Activated T-helper 2 cell treated with anti-CD3 and anti-CD28 coated beads, Interferon-gamma antibody, Interleukin-2, Interleukin-4, amounts not matched to agents 10 μg/mL and 5 μg/mL and 100 μg/mL, durations not matched to agents 14 hours and 24 hours and 36 hours (primary cell): ENCODE measurements around the gene OIT3. TPM values are rescaled to one million over a fixed set of nuclear protein-coding genes. Genes with fewer than 3 reads are reported as not detected.
"Not testable (repeated sequence)": the region's sequence is repeated elsewhere in the genome, so short reads cannot be mapped to it uniquely, and the experiment has no call there.

Source experiments
- DNase-seq: peaks from one replicate; pipeline ENCODE4 v3.0.0; 2021; ENCODE audit warnings: low spot score
- H3K27ac Mint-ChIP-seq: one replicate; pipeline ENCODE4 v1.8.0; 2021; ENCODE audit warnings: mixed read lengths
- H3K27me3 Mint-ChIP-seq: one replicate; pipeline ENCODE4 v1.8.0; 2021; ENCODE audit warnings: low read depth, mixed read lengths
- H3K36me3 Mint-ChIP-seq: one replicate; pipeline ENCODE4 v1.8.0; 2021; ENCODE audit warnings: low read depth, mixed read lengths
- H3K4me1 Mint-ChIP-seq: one replicate; pipeline ENCODE4 v1.8.0; 2021; ENCODE audit warnings: low read depth, mixed read lengths
- H3K4me3 Mint-ChIP-seq: one replicate; pipeline ENCODE4 v1.8.0; 2021; ENCODE audit warnings: low read depth, mild to moderate bottlenecking, moderate library complexity, mixed read lengths
- H3K9me3 Mint-ChIP-seq: one replicate; pipeline ENCODE4 v1.8.0; 2021; ENCODE audit warnings: mixed read lengths
- intact Hi-C: fragments of 100-400 bp; cut with micrococcal nuclease; formaldehyde crosslinking; loops from one replicate; pipeline ENCODE4 v1.15.1; 2023
- total RNA-seq: library from RNA; stranded (reverse); gene quantifications from 2 replicates; pipeline ENCODE4 v1.2.3, GENCODE V29; 2022

OIT3 gene
- total RNA-seq, 1 donor from 2014 or later: not detected

DNA sequence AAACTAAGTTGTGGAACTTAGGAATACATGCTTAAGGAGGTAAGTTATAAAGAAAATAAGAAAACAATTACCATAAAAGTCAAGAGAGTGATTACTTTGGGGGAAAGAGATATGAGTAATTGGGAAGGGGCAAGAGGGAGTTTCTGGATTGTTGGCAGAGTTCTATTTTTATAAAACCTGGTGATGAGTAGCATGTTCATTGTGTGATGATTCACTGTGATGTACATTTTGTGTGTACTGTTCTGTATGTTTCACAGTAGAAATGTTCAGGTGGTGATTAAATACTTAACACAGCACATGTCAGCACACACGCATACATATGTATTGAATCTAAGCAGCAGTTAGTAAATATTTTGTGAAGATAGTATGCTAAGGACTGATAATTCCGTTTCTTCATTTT, 9.7 kb upstream of the OIT3 start:
- intact Hi-C loops: no loop called here
- no peaks in the 10 kb centered on the region for H3K27me3 Mint-ChIP-seq
- H3K4me3 Mint-ChIP-seq: no peak overlapping the region
- DNase-seq: no peak
- H3K4me1 Mint-ChIP-seq: peaks cover 8% of the 10 kb centered on the region
- peaks cover 16% of the 10 kb centered on the region for H3K36me3 Mint-ChIP-seq
- peaks cover 4% of the 10 kb centered on the region for H3K9me3 Mint-ChIP-seq
- H3K27ac Mint-ChIP-seq: no peak overlapping the region

DNA sequence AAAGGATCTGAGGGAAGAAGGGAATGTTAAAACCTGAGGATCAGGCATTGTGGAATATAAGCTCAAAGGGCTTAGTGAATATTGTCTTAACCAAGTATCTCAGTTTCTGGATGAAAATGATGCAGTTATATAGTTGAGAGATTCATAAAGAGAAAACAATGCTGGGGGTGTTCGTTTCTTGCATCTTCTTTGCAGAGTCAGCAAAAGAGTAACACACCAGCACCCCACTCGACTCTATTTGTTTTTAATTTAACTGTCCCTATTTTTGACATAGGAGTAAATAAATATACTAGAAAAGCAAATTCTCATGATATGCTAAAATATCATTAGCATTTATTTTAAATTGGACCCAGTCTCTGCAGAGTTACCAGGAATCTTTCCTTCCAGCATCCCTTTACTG, 7.6 kb upstream of the OIT3 start:
- no peak overlapping the region for H3K4me3 Mint-ChIP-seq
- no peak overlapping the region for H3K27ac Mint-ChIP-seq
- intact Hi-C loops: no loop called here
- H3K4me1 Mint-ChIP-seq: peaks cover 8% of the 10 kb centered on the region
- H3K9me3 Mint-ChIP-seq: peaks cover 4% of the 10 kb centered on the region
- no peak for DNase-seq
- no peaks in the 10 kb centered on the region for H3K27me3 Mint-ChIP-seq
- peaks cover 16% of the 10 kb centered on the region for H3K36me3 Mint-ChIP-seq

DNA sequence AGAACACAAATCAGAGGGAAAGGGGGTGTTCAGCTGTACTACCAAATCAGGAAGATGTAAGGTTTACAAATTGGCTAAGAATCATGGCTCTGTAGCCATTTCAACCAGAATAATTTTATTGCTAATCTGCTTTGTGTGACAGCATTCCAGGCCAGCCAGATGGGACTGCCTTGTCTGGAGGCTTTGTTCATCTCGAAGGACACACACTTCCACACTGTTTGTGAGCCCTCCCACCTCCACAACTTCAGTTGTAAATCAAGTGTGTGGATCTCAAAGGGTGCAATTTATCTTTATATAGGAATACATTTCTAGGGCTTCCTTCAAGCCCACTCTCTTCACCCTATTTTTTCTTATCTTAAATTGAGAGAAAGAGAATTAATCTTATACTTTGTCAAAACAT, 6.9 kb upstream of the OIT3 start:
- no peaks in the 10 kb centered on the region for H3K27me3 Mint-ChIP-seq
- no peak for DNase-seq
- H3K9me3 Mint-ChIP-seq: peaks cover 4% of the 10 kb centered on the region

DNA sequence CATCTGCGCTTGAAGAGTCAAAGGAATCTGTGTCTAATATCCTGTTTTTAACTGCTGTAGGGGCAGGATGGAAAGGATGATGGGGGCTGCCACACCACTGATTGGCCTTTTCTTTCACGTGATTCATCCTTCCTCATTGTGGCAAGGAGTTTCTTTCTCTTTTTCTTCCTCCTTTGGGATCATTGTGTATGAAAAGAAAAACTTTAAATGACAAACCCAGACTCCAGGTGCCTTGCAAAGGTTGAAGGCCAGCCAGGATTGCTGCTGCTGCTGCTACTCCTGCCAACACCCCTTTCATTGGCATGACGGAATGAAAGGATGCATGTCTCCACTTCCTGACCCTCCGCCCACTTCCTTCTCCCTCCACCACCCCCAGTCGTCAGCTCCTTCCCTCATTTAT, 6.5 kb upstream of the OIT3 start:
- peaks cover 8% of the 10 kb centered on the region for H3K4me1 Mint-ChIP-seq
- H3K9me3 Mint-ChIP-seq: peaks cover 4% of the 10 kb centered on the region
- H3K27me3 Mint-ChIP-seq: no peaks in the 10 kb centered on the region
- no peak overlapping the region for H3K4me3 Mint-ChIP-seq
- peak overlapping the region; percentile 44 for H3K27ac Mint-ChIP-seq
- DNase-seq: no peak
- intact Hi-C loops: no loop called here
- peaks cover 16% of the 10 kb centered on the region for H3K36me3 Mint-ChIP-seq

More for the DNA sequence above, 6.9 kb upstream of the OIT3 start:
- Mint-ChIP-seq H3K36me3 (peaks cover 16% of the 10 kb centered on the region), H3K4me1 (peaks cover 8% of the 10 kb centered on the region), H3K4me3 (no peak overlapping the region), H3K27ac (no peak overlapping the region)
- intact Hi-C loops: no loop called here

DNA sequence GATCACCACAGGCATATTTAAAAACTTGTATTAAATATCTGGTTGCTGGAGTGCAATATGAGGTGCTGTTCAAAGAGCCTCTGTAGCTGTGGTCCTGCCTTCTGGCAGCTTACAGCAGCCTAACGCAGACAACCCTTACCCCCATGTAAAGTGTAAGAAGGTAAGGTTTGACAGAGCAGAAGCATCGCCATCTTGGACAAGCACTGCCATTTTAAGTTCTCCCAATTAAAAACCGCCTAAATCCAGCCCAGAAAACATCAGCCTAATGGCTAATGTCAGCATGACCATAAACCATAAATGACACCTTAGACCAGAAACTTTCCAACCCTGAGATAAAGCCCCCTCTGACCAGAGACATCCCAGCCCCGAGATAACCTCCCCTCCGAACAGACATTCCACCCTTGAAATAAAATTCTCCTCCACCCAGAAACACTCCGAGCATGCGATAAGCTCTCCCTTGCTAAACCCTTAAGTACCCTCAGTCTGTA, 5.3 kb upstream of the OIT3 start:
- peaks cover 8% of the 10 kb centered on the region for H3K4me1 Mint-ChIP-seq
- no peak for DNase-seq
- intact Hi-C loops: no loop called here
- no peak overlapping the region for H3K27ac Mint-ChIP-seq
- H3K27me3 Mint-ChIP-seq: no peaks in the 10 kb centered on the region
- H3K36me3 Mint-ChIP-seq: peaks cover 16% of the 10 kb centered on the region
- H3K4me3 Mint-ChIP-seq: no peak overlapping the region
- H3K9me3 Mint-ChIP-seq: no peaks in the 10 kb centered on the region

DNA sequence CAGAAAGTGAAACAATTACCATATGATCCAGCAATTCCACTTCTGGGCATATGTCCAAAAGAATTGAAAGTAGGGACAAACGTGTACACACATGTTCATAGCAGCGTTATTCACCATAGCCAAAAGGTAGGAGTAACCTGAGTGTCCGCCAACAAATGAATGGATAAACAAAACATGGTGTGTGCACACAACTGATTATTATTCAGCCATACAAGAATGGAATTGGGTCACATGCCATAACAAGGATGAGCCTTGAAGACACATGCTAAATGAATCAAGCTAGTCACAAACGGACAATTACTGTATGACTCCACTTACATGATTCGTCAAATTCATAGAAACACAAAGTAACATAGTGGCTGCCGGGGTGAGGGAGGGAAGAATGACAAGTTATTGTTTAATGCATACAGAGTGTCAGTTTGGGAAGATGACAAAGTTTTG, 4.1 kb upstream of the OIT3 start:
- Mint-ChIP-seq H3K27me3 (peaks cover 2% of the 10 kb centered on the region), H3K4me1 (peaks cover 8% of the 10 kb centered on the region), H3K4me3 (no peak overlapping the region), H3K9me3 (no peaks in the 10 kb centered on the region), H3K36me3 (peaks cover 16% of the 10 kb centered on the region), H3K27ac (no peak overlapping the region)
- intact Hi-C loops: no loop called here
- no peak for DNase-seq

DNA sequence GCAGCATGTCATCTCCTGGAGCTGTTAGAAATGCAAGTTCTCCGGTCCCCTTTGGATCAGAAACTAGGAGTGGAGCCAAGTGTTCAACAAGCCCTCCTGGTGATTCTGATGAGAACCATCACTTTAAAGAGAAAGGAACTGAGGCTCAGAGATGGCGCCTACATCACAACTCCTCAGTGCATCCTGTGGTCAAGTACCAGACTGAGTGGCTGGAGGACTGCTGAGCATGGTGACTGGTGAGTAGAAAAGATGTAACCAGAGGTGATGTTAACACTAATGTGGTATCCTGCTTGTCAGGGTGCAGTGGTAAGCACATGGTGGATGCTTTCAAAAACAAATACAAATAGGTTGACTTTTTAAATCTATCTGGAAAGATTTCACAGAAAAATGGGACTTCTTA, 3.5 kb upstream of the OIT3 start:
- peaks cover 16% of the 10 kb centered on the region for H3K36me3 Mint-ChIP-seq
- peaks cover 8% of the 10 kb centered on the region for H3K4me1 Mint-ChIP-seq
- no peak overlapping the region for H3K27ac Mint-ChIP-seq
- H3K9me3 Mint-ChIP-seq: no peaks in the 10 kb centered on the region
- peaks cover 5% of the 10 kb centered on the region for H3K27me3 Mint-ChIP-seq
- intact Hi-C loops: no loop called here
- no peak for DNase-seq
- no peak overlapping the region for H3K4me3 Mint-ChIP-seq

DNA sequence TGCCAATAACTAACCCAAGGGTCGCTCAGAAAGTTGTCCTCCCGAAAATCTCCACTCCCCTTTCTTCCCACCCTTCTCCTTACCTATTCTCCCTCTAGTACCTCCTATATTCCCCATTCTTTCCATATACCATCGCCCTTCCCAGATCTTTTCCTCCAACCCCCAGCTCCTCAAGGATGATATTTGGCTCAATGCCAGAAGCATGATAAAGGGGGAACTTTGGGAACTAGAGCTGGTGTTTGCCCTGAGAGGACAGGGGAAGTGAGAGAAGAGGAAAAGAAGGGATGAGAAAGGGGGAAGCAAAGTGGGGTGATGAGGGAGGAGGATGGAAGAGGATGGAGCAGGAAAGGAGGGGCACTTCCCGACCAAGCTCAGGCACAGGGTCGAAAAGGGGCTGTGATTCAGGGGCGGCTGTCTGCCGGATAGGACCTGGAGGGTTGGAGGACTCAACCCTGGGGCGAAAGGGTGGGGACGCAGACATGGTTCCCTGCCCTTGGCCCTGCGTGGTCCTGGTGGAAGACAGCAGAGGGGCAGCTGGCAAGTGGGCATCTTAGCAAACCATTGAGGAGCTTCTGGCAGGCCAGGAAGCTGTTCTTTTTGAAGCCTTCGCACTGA, 1.8 kb downstream of the OIT3 start:
- Mint-ChIP-seq H3K36me3 (no peaks in the 10 kb centered on the region), H3K4me1 (no peaks in the 10 kb centered on the region), H3K9me3 (no peaks in the 10 kb centered on the region), H3K27me3 (peaks cover 8% of the 10 kb centered on the region), H3K4me3 (no peak overlapping the region), H3K27ac (no peak overlapping the region)
- no peak for DNase-seq
- intact Hi-C loops: no loop called here

DNA sequence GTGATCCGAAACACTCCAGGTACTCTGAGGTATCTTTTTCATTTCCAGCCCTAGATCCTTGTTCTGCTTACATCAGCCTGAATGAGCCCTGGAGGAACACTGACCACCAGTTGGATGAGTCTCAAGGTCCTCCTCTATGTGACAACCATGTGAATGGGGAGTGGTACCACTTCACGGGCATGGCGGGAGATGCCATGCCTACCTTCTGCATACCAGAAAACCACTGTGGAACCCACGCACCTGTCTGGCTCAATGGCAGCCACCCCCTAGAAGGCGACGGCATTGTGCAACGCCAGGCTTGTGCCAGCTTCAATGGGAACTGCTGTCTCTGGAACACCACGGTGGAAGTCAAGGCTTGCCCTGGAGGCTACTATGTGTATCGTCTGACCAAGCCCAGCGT, 5.1 kb downstream of the OIT3 start:
- Mint-ChIP-seq H3K4me1 (no peaks in the 10 kb centered on the region), H3K4me3 (no peak overlapping the region), H3K27ac (no peak overlapping the region), H3K36me3 (no peaks in the 10 kb centered on the region), H3K9me3 (no peaks in the 10 kb centered on the region), H3K27me3 (peaks cover 8% of the 10 kb centered on the region)
- no peak for DNase-seq
- intact Hi-C loops: no loop called here

DNA sequence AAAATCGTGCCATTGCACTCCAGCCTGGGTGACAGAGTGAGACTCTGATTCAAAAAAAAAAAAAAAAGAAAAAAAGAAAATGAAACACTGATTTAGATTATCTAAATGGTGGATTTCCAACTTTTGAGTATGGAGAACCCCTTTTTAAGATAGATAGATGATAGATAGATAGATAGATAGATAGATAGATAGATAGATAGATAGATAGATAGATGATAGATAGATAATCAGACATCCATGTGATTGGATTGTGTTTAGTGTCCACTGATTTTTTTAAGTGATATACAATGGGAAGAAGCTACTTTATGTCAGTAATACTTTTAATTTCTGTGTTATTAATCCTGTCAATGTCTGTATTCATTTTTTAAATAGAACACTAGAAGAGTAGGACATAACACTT, 6.0 kb downstream of the OIT3 start:
- H3K9me3 Mint-ChIP-seq: no peaks in the 10 kb centered on the region
- H3K4me1 Mint-ChIP-seq: no peaks in the 10 kb centered on the region
- no peak overlapping the region for H3K27ac Mint-ChIP-seq
- H3K27me3 Mint-ChIP-seq: peaks cover 6% of the 10 kb centered on the region
- no peak overlapping the region for H3K4me3 Mint-ChIP-seq
- H3K36me3 Mint-ChIP-seq: no peaks in the 10 kb centered on the region
- intact Hi-C loops: no loop called here
- no peak for DNase-seq

DNA sequence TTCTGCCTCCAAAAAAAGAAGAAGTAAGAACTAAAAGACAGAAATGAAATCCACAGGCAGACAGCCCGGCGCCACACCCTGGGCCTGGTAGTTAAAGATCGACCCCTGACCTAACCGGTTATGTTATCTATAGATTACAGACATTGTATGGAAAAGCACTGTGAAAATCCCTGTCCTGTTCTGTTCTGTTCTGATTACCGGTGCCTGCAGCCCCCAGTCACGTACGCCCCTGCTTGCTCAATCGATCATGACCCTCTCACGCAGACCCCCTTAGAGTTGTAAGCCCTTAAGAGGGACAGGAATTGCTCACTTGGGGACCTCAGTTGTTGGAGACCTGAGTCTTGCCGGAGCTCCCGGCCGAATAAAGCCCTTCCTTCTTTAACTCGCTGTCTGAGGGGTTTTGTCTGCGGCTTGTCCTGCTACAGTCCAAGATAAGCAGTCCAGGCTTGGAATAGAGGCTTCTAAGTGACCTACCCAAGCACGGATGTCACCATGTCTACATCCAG, 10.5 kb downstream of the OIT3 start:
- intact Hi-C loops, H3K27me3 Mint-ChIP-seq, H3K4me1 Mint-ChIP-seq, H3K36me3 Mint-ChIP-seq, H3K4me3 Mint-ChIP-seq, DNase-seq, H3K27ac Mint-ChIP-seq, H3K9me3 Mint-ChIP-seq: not testable (repeated sequence)

DNA sequence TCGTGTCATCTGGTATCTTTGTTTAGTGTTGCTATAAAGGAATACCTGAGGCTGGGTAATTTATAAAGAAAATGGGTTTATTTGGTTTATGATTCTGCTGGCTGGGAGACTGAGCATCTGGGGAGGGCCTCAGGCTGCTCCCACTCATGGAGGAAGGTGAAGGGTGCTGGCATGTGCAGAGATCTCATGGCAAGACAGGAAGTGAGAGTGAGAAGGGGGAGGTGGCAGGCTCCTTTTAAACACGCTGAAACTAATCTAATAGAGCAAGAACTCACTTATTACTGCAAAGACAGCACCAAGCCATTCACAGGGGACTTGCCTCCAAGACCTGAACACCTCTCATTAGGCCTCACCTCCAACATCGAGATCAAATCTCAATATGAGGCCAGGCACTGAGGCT, 11.3 kb downstream of the OIT3 start:
- Mint-ChIP-seq H3K36me3 (no peaks in the 10 kb centered on the region), H3K4me3 (no peak overlapping the region), H3K9me3 (no peaks in the 10 kb centered on the region), H3K27me3 (no peaks in the 10 kb centered on the region), H3K4me1 (peaks cover 3% of the 10 kb centered on the region), H3K27ac (no peak overlapping the region)
- intact Hi-C loops: no loop called here
- DNase-seq: no peak

DNA sequence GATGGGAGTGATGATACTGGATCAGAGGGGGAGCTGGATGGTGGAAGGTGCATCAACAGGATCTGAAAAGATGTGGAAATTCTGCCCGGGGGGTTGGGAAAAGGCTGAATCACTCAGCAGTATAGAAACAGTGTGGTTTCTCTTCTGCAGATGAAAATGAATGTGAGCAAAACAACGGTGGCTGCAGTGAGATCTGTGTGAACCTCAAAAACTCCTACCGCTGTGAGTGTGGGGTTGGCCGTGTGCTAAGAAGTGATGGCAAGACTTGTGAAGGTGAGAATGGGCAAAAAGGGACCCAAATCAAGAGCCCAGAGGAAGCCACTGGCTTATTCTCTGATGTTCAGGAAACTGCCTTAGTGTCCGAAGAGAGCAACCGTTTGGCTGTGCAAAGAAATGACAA, 12.9 kb downstream of the OIT3 start:
- Mint-ChIP-seq H3K4me1 (peaks cover 3% of the 10 kb centered on the region), H3K4me3 (no peak overlapping the region), H3K9me3 (no peaks in the 10 kb centered on the region), H3K27me3 (peaks cover 2% of the 10 kb centered on the region), H3K36me3 (no peaks in the 10 kb centered on the region), H3K27ac (no peak overlapping the region)
- intact Hi-C loops: no loop called here
- no peak for DNase-seq

DNA sequence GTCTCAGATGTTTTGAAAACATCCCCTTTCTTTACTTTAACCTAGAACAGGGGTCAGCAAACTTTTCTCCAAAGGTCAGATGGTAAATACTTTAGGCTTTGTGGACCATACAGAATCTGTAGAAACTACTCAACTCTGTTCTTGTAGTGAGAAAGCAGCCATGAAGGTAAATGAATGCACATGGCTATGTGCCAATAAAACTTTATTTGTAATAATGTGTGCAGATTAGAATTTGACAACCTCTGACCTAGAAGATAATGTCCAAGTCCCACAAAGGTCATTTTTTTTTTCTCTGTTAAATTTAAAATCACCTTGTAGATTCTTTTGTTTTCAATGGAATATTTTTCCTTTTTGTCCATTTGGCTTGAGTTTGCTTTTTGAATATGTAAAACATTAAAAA, 17.2 kb downstream of the OIT3 start:
- peaks cover 2% of the 10 kb centered on the region for H3K27me3 Mint-ChIP-seq
- H3K27ac Mint-ChIP-seq: no peak overlapping the region
- H3K4me1 Mint-ChIP-seq: no peaks in the 10 kb centered on the region

More for the DNA sequence above, 17.2 kb downstream of the OIT3 start:
- intact Hi-C loops: no loop called here
- no peaks in the 10 kb centered on the region for H3K36me3 Mint-ChIP-seq
- H3K9me3 Mint-ChIP-seq: no peaks in the 10 kb centered on the region
- no peak overlapping the region for H3K4me3 Mint-ChIP-seq
- no peak for DNase-seq
